HG03571 (cell line): Measurements from ENCODE around the gene CATSPERZ.

Experiments used
- ATAC-seq: cut with Tn5 transposase; IDR thresholded peaks from one replicate; pipeline ENCODE4 v1.9.1; 2021; ENCODE audit not compliant: unreplicated experiment

The CATSPERZ gene

GRCh38 chr11:64340671-64341335 lies 40.6 kb downstream of the CATSPERZ start:
- no peak for ATAC-seq

- ATAC-seq = no peak
Measured at GRCh38 chr11:64341429-64341828, 41.3 kb downstream of the CATSPERZ start.

GRCh38 chr11:64341851-64342791 lies 42.0 kb downstream of the CATSPERZ start:
- ATAC-seq = peak; percentile 43

- ATAC-seq = no peak
Measured at GRCh38 chr11:64342869-64343745, 42.9 kb downstream of the CATSPERZ start.

GRCh38 chr11:64343767-64344559 lies 43.8 kb downstream of the CATSPERZ start:
- ATAC-seq = no peak

- ATAC-seq = no peak
Measured at GRCh38 chr11:64344787-64345186, 44.6 kb downstream of the CATSPERZ start.

- no peak for ATAC-seq
Measured at GRCh38 chr11:64347193-64347867, 47.2 kb downstream of the CATSPERZ start.

GRCh38 chr11:64348383-64349024 lies 48.3 kb downstream of the CATSPERZ start:
- ATAC-seq = no peak

GRCh38 chr11:64349025-64349387 lies 48.8 kb downstream of the CATSPERZ start:
- no peak for ATAC-seq

- ATAC-seq = no peak
Measured at GRCh38 chr11:64349404-64349803, 49.2 kb downstream of the CATSPERZ start.

GRCh38 chr11:64351136-64351631 lies 51.0 kb downstream of the CATSPERZ start:
- ATAC-seq = no peak

GRCh38 chr11:64352099-64352994 lies 52.2 kb downstream of the CATSPERZ start:
- no peak for ATAC-seq

- no peak for ATAC-seq
Measured at GRCh38 chr11:64352995-64353714, 53.0 kb downstream of the CATSPERZ start.

- no peak for ATAC-seq
Measured at GRCh38 chr11:64353715-64354506, 53.8 kb downstream of the CATSPERZ start.
